ENCODE results near the gene CCNL1.

Gene CCNL1

GRCh38 chr3:157135671-157136396 lies 24.1 kb downstream of the CCNL1 start:
- CTCF ChIA-PET, result no interaction called here
- POLR2A ChIA-PET, result interaction anchor here (2.0 kb wide), 1 partner anchor 47 kb away, joined by 8 read pairs; no protein-coding TSS in a partner anchor
- no peak for DNase-seq (ENCODE audit: extremely low spot score)
- TF ChIP-seq CTBP1 (IDR thresholded peaks at IDR 0.05; ENCODE audit: borderline replicate concordance), result no peak
- no peak for TF ChIP-seq PKNOX1 (IDR thresholded peaks at IDR 0.05)
- TF ChIP-seq L3MBTL2 (conservative IDR thresholded peaks at IDR 0.05), result no peak
- TF ChIP-seq HDGF (IDR thresholded peaks at IDR 0.05; ENCODE audit: borderline replicate concordance), result no peak
- TF ChIP-seq FOXA1 (IDR thresholded peaks at IDR 0.05), result no peak
- no peak for TF ChIP-seq TARDBP (IDR thresholded peaks at IDR 0.05)
- TF ChIP-seq LEF1 (IDR thresholded peaks at IDR 0.05; ENCODE audit: borderline replicate concordance), result no peak
- no peak for TF ChIP-seq FOXK2 (IDR thresholded peaks at IDR 0.05)
- TF ChIP-seq SP1 (IDR thresholded peaks at IDR 0.05), result no peak
- TF ChIP-seq ZNF384 (IDR thresholded peaks at IDR 0.05), result no peak
- TF ChIP-seq NFRKB (IDR thresholded peaks at IDR 0.05), result no peak
- no peak for TF ChIP-seq BHLHE40 (IDR thresholded peaks at IDR 0.05; ENCODE audit: borderline replicate concordance)
- TF ChIP-seq SUZ12 (IDR thresholded peaks at IDR 0.05), result no peak
- TF ChIP-seq ARNT (IDR thresholded peaks at IDR 0.05), result no peak
- TF ChIP-seq FOXM1 (IDR thresholded peaks at IDR 0.05; ENCODE audit: borderline replicate concordance), result no peak
- TF ChIP-seq ELF4 (IDR thresholded peaks at IDR 0.05), result no peak

GRCh38 chr3:157134620-157135191 lies 25.2 kb downstream of the CCNL1 start:
- ChIA-PET POLR2A (no interaction called here), CTCF (no interaction called here)
- DNase-seq (ENCODE audit: extremely low spot score), result no peak
- TF ChIP-seq SP1 (IDR thresholded peaks at IDR 0.05), result no peak
- no peak for TF ChIP-seq CTBP1 (IDR thresholded peaks at IDR 0.05; ENCODE audit: borderline replicate concordance)
- no peak for TF ChIP-seq BHLHE40 (IDR thresholded peaks at IDR 0.05; ENCODE audit: borderline replicate concordance)
- TF ChIP-seq FOXK2 (IDR thresholded peaks at IDR 0.05), result no peak
- no peak for TF ChIP-seq HDGF (IDR thresholded peaks at IDR 0.05; ENCODE audit: borderline replicate concordance)
- TF ChIP-seq SUZ12 (IDR thresholded peaks at IDR 0.05), result no peak
- no peak for TF ChIP-seq NFRKB (IDR thresholded peaks at IDR 0.05)
- TF ChIP-seq TARDBP (IDR thresholded peaks at IDR 0.05), result no peak
- TF ChIP-seq ARNT (IDR thresholded peaks at IDR 0.05), result no peak
- TF ChIP-seq LEF1 (IDR thresholded peaks at IDR 0.05; ENCODE audit: borderline replicate concordance), result no peak
- TF ChIP-seq FOXA1 (IDR thresholded peaks at IDR 0.05), result no peak
- TF ChIP-seq ELF4 (IDR thresholded peaks at IDR 0.05), result no peak
- TF ChIP-seq L3MBTL2 (conservative IDR thresholded peaks at IDR 0.05), result no peak
- no peak for TF ChIP-seq ZNF384 (IDR thresholded peaks at IDR 0.05)
- TF ChIP-seq FOXM1 (IDR thresholded peaks at IDR 0.05; ENCODE audit: borderline replicate concordance), result no peak

GRCh38 chr3:157133434-157134320 lies 26.3 kb downstream of the CCNL1 start:
- TF ChIP-seq HDGF (IDR thresholded peaks at IDR 0.05; ENCODE audit: borderline replicate concordance) (no peak), ELF4 (IDR thresholded peaks at IDR 0.05) (no peak), CTBP1 (IDR thresholded peaks at IDR 0.05; ENCODE audit: borderline replicate concordance) (no peak), ARNT (IDR thresholded peaks at IDR 0.05) (no peak), ZNF384 (IDR thresholded peaks at IDR 0.05) (no peak), LEF1 (IDR thresholded peaks at IDR 0.05; ENCODE audit: borderline replicate concordance) (no peak), BHLHE40 (IDR thresholded peaks at IDR 0.05; ENCODE audit: borderline replicate concordance) (no peak), TARDBP (IDR thresholded peaks at IDR 0.05) (no peak)
- DNase-seq (ENCODE audit: extremely low spot score), result no peak
- ChIA-PET CTCF (no interaction called here), POLR2A (interaction anchor here (0.6 kb wide), 1 partner anchor 356 kb away, joined by 3 read pairs; no protein-coding TSS in a partner anchor)

GRCh38 chr3:157132936-157133335 lies 27.0 kb downstream of the CCNL1 start:
- DNase-seq (ENCODE audit: extremely low spot score), result no peak
- CTCF ChIA-PET, result no interaction called here
- POLR2A ChIA-PET, result no interaction called here
- TF ChIP-seq ARNT (IDR thresholded peaks at IDR 0.05), result no peak

GRCh38 chr3:157132341-157132740 lies 27.6 kb downstream of the CCNL1 start:
- TF ChIP-seq SP1 (IDR thresholded peaks at IDR 0.05) (no peak), SUZ12 (IDR thresholded peaks at IDR 0.05) (no peak), TARDBP (IDR thresholded peaks at IDR 0.05) (no peak), HDGF (IDR thresholded peaks at IDR 0.05; ENCODE audit: borderline replicate concordance) (no peak), ARNT (IDR thresholded peaks at IDR 0.05) (no peak), CTBP1 (IDR thresholded peaks at IDR 0.05; ENCODE audit: borderline replicate concordance) (no peak), LEF1 (IDR thresholded peaks at IDR 0.05; ENCODE audit: borderline replicate concordance) (no peak), L3MBTL2 (conservative IDR thresholded peaks at IDR 0.05) (no peak), ELF4 (IDR thresholded peaks at IDR 0.05) (no peak), FOXM1 (IDR thresholded peaks at IDR 0.05; ENCODE audit: borderline replicate concordance) (no peak), FOXK2 (IDR thresholded peaks at IDR 0.05) (no peak), PKNOX1 (IDR thresholded peaks at IDR 0.05) (no peak), BHLHE40 (IDR thresholded peaks at IDR 0.05; ENCODE audit: borderline replicate concordance) (no peak), FOXA1 (IDR thresholded peaks at IDR 0.05) (no peak), ZNF384 (IDR thresholded peaks at IDR 0.05) (no peak), NFRKB (IDR thresholded peaks at IDR 0.05) (no peak)
- ChIA-PET POLR2A (interaction anchor here (2.2 kb wide), 1 partner anchor 44 kb away, joined by 11 read pairs; no protein-coding TSS in a partner anchor), CTCF (no interaction called here)
- no peak for DNase-seq (ENCODE audit: extremely low spot score)

Measured in HEK293T (cell line).